ENCODE measurements around the gene EXD3. TPM values are rescaled to one million over a fixed set of nuclear protein-coding genes. Genes with fewer than 3 reads are reported as not detected.
"Not testable (repeated sequence)": the region's sequence is repeated elsewhere in the genome, so short reads cannot be mapped to it uniquely, and the experiment has no call there.

The EXD3 gene
- total RNA-seq, 1 experiment from 2014 or later: 0.24 TPM

GRCh38 chr9:137379761-137380161 lies 43.2 kb downstream of the EXD3 start:
- DNase-seq (ENCODE audit: low read depth): no peak

DNA sequence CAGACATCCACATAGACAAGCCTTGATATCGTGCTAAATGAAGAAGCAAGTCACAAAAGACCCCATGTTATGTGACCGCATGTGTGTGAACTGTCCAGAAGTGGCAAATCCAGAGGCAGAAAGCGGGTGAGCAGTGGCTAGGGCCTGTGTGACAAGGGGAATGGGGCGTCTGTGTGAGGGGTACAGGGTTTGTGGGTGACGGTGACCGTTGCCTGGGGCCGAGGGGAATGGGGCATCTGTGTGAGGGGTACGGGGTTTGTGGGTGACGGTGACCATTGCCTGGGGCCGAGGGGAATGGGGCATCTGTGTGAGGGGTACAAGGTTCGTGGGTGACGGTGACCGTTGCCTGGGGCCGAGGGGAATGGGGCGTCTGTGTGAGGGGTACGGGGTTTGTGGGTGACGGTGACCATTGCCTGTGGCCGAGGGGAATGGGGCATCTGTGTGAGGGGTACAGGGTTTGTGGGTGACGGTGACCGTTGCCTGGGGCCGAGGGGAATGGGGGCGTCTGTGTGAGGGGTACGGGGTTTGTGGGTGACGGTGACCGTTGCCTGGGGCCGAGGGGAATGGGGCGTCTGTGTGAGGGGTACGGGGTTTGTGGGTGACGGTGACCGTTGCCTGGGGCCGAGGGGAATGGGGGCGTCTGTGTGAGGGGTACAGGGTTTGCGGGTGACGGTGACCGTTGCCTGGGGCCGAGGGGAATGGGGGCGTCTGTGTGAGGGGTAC lies 44.1 kb downstream of the EXD3 start:
- not testable (repeated sequence) for DNase-seq (ENCODE audit: low read depth)

DNA sequence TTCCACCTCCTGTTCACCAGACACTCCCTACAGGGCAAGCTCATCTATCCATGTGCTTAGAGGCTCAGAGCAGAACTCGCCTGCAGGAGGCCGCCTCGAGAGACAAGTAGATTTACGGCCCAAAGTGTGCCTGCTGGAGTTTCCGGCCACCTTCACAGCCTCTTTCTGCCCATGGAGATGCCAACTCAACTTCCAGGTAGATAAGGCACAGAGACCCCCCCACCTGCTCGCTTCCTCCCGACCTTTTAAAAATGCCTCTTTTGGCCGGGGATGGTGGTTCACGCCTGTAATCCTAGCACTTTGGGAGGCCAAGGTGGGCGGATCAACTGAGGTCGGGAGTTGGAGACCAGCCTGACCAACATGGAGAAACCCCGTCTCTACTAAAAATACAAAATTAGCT lies 46.6 kb downstream of the EXD3 start:
- no peak for DNase-seq (ENCODE audit: low read depth)

DNA sequence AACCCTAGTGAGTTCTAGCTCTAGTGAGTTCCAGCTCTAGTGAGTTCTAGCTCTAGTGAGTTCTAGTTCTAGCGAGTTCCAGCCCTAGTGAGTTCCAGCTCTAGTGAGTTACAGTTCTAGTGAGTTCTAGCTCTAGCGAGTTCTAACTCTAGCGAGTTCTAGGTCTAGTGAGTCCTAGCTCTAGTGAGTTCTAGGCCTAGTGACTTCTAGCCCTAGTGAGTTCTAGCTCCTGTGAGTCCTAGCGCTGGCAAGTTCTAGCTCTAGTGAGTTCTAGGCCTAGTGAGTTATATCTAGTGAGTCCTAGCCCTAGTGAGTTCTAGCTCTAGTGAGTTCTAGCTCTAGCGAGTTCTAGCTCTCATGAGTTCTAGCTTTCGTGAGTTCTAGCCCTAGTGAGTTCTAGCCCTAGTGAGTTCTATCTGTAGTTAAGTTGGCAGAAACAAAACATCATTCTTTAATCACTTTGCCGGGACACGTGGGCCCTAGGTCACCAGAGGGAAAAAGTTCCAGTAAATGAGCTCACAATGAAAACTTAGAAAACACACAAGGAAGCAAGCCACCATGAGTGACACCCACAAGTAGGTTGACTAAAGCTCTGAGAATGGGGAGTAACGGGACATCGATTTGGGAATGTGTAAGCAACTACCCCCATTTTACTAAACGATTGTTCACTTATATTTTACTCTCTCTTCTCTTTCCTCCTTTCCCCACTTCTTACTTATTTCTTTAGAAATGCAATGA lies 47.5 kb downstream of the EXD3 start:
- no peak for DNase-seq (ENCODE audit: low read depth)

DNA sequence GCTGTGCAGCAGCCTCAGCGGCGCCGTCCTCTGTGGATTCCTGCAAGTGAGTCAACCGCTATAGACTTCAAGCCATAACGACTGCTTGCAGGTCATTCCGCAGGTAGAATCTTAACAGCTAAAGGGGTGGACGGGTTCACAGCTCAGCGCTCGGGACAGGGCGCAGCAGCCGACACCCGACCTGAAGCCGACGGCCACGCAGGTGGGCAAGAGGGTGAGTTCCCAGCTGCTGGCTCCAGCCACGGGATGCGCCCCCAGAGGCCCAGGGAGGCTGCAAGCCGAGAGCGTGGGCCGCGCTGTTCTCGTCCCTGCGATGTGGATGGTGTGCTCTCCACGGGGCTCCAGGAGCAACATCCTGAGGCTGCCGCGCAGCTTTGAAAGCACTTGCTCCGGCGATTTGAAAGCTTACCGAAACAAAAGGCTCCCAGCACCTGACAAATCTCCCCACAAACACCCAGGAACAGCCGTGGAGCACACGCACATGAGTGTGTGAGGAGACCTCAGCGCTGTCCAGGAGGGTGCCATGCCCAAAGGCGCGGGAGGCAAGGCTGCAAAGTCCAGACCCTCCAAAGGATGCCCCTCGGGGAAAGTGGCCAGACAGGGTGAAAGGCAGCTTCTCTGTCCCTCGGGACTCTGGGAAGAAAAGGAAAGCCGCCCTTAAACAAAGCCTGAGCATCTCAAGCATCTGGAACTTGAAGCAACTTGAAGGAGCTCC lies 48.7 kb downstream of the EXD3 start:
- no peak for DNase-seq (ENCODE audit: low read depth)

- DNase-seq (ENCODE audit: low read depth): no peak
Observed at GRCh38 chr9:137373611-137373980, 49.4 kb downstream of the EXD3 start.

DNA sequence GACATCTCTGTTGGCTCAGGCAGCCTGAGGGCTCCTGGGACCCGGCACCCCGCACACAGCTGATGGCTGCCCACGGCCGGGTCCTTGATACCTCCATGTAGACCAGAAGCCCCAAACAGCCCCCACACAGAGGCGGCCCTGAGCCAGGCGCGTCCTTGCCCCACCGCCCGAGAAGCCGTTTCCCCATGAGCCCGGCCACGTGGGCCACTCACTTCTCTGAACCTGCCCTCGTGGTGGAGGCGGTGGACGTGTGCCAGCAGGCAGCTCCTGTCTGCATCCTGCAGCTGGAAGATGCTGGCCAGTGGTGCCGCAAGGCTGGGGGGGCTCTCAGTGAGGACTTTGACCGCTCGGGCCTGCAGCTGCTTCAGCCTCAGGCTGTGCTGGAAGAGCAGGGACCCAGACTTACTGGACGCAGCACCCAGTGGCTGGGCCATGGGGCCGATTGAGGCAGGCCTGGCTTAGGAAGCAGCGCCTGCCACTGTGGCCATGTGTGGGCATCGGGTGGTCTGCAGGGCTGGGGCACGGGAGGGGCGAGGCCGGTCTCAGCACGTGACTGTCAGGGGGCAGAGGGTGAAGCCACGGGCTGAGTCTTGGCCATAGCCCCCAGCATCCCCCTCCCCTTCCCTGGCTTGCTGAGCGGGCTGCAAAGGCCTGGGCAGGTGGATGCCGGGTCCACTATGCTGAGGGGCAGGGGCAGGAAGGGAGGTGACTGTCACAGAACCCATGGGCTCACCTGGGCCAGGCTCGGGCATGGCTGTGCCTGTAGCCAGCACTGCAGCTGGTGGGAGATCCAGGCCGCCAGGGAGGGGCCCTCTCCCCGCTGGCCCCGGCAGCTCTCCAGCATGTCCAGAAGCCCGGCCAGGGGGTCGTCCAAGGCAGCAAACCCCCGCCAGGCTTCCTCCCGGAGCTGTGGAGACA lies 50.0 kb downstream of the EXD3 start:
- DNase-seq (ENCODE audit: low read depth): no peak

DNA sequence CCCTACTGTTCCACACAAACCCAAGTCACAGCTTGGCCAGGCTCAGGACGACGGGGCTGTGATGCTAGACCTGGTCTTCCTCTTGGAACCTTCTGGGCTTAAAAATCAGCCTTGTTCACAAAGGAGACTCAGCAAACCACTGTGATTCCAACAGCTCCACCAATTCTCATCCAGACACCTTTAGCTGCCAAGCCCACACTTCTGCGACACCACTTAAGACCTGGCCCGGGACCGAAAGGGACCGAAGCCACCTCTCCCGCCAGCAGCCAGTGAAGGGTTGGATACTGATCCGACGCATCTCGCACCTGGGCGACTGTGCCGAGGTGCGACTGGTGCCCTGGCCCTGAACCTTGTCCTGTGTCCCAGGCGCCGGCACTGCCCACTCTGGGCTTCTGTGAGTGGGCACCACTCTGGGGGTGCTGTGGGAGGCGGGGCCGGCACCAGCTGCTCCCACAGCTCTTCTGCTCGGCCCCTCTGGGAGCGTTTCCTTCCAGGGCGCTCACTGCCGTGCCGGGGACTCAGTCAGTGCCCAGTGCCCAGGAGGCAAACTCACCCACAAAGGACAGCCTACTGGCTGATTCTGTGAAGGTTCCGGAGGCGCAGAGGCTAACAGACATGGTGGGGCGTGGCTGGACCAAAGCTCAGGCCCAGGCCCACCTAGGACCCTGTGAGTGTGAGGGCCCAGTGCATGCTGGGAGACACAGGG lies 50.9 kb downstream of the EXD3 start:
- no peak for DNase-seq (ENCODE audit: low read depth)

GRCh38 chr9:137371521-137371941 lies 51.4 kb downstream of the EXD3 start:
- DNase-seq (ENCODE audit: low read depth): no peak

- DNase-seq (ENCODE audit: low read depth): no peak
Observed at GRCh38 chr9:137370865-137371520, 52.0 kb downstream of the EXD3 start.

DNA sequence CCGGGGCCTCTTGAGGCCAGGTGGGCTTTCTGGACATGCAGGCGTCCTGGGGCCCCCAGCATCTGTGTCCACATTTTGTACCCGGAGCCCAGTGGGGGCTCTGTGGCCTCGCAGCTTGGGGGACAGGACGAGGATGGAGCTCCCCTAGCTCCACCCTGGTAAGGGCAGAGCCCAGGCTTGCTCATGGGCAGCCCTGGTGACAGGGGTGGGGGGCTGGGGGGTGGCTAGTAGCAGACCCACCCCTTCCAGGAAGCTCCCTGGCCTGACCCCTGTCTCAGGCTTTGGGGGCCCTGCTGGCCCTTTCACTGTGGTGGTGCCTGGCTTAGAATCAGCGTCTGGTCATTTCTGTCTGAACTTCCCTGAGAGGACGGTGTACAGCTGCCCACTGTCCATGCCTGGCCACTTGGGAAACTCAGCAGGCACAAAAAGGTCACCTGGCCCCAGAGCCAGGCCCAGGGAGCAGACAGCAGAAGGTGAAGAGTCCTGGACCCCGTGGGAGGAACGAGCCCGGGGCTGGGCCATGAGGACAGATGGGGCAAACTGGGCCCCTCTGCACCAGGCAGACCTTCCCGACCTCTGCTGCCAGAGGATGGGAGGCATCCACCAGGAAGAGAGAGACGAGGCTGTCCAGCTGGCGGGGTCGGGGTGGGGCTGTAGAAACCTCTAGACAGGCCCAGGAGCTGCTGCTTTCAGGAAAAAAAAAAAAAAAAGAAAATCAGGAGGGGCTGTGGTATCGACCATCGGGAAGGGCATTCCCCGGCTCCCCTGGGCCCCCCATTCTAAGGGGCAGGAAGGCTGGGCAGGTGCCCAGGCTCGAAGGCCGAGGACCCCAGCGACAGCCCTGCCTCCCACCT lies 52.8 kb downstream of the EXD3 start:
- no peak for DNase-seq (ENCODE audit: low read depth)

GRCh38 chr9:137369061-137369787 lies 53.7 kb downstream of the EXD3 start:
- DNase-seq (ENCODE audit: low read depth): no peak

DNA sequence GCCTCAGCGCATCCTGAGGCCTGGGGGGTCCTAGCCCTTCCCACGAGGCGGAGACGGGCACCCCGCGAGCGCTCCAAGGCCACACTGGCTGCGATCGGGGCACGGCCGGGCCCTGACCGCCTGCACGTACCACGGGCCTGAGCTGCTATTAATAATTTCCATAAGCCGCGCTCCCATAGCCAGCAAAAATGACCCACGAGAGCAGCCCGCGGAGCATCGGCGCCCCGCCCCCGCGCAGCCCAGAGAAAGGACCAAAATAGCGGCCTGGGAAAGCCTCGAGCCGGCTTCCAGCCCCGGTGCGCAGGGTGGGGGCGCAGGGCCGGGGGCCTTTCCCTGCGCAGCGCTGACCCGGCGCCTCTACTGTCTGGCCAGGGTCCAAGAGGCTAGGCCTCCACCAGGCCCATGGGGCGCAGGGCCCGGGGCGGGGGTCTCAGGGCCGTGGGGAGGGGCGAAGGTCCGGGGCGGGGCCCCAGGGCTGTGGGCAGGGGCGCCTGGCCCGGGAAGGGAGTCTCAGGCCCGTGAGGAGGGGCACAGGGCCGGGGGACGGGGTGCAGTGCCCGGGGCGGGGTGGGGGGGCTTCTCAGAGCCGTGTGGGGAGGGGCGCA lies 54.4 kb downstream of the EXD3 start:
- no peak for DNase-seq (ENCODE audit: low read depth)

GRCh38 chr9:137367506-137368430 lies 55.2 kb downstream of the EXD3 start:
- no peak for DNase-seq (ENCODE audit: low read depth)

GRCh38 chr9:137366891-137367381 lies 56.0 kb downstream of the EXD3 start:
- no peak for DNase-seq (ENCODE audit: low read depth)

GRCh38 chr9:137366445-137366810 lies 56.5 kb downstream of the EXD3 start:
- no peak for DNase-seq (ENCODE audit: low read depth)
